Measurements from ENCODE around the gene MYO5C. TPM values are rescaled to one million over a fixed set of nuclear protein-coding genes. Genes with fewer than 3 reads are reported as not detected.

MYO5C gene
- total and polyA plus RNA-seq, 10 of the 15 experiments (the other 5 are each of a cell fraction or from before 2014, with no cell fraction given), result 0.29 to 1.3 (median 0.75) TPM

GRCh38 chr15:52185151-52185561, 110.4 kb downstream of the MYO5C start:
- ChIA-PET POLR2A (no interaction called here), RAD21 (ENCODE audit: unreplicated experiment) (interaction anchor here (1.4 to 2.7 kb wide), 6 partner anchors 24 to 43 kb away, joined by 3 to 43 read pairs (median 12); no protein-coding TSS in a partner anchor), CTCF (interaction anchor here (0.6 to 10.0 kb wide), 17 partner anchors 9 to 277 kb away, joined by 3 to 235 read pairs (median 6); no protein-coding TSS in a partner anchor), SMC1A (ENCODE audit: uncharacterized antibody, unreplicated experiment) (interaction anchor here (1.1 to 4.8 kb wide), 10 partner anchors 9 to 249 kb away, joined by 4 to 93 read pairs (median 11); no protein-coding TSS in a partner anchor)
- no TSS peak for BruUV-seq (replicated peaks)
- Histone ChIP-seq H3K79me2 (ENCODE audit: control insufficient read depth, insufficient read depth, low read length) (no peaks in the 10 kb centered on the region), H3K27me3 (replicated peaks in 1 of 2; ENCODE audit: control insufficient read depth in 2 of 2, insufficient read depth in 2 of 2, low read length in 1 of 2) (no peaks in the 10 kb centered on the region), H3K27ac (ENCODE audit: control insufficient read depth, insufficient read depth) (no peak overlapping the region), H3K4me2 (ENCODE audit: control insufficient read depth, insufficient read depth) (no peak overlapping the region), H3K4me1 (ENCODE audit: control insufficient read depth, insufficient read depth, low read length) (peaks cover 5% of the 10 kb centered on the region), H2AFZ (ENCODE audit: control insufficient read depth, low read depth, low read length) (no peak overlapping the region), H3K9ac (ENCODE audit: control insufficient read depth, insufficient read depth, low read length) (no peak overlapping the region), H4K20me1 (ENCODE audit: control insufficient read depth, insufficient read depth) (no peaks in the 10 kb centered on the region), H3K36me3 (ENCODE audit: control insufficient read depth in 2 of 2, insufficient read depth in 2 of 2, low read length in 1 of 2) (no peaks in the 10 kb centered on the region), H3K9me3 (replicated peaks; ENCODE audit: control insufficient read depth, insufficient read depth, low read length) (no peaks in the 10 kb centered on the region), H3K4me3 (no peak overlapping the region)
- intact Hi-C loops (cut with micrococcal nuclease; ENCODE audit: unreplicated experiment) (loop anchor here (10.0 kb wide), 1 partner anchor 550 kb away; no protein-coding TSS in a partner anchor), in situ Hi-C loops (cut with MboI) (no loop called here)
- DNase-seq (ENCODE audit: low read depth, low spot score), result no peak
- FAIRE-seq, result no peak
- ATAC-seq, result no peak
- WGBS (ENCODE audit: insufficient coverage, insufficient replicate concordance, low lambda C conversion rate, missing lambda C conversion rate), result 67% methylated on average over 7 of the region's 7 CpGs
- TF ChIP-seq POLR2AphosphoS2 (IDR thresholded peaks at IDR 0.05; ENCODE audit: low read depth, low read length), result no peak
- no peak for TF ChIP-seq SIN3A (IDR thresholded peaks at IDR 0.05; ENCODE audit: low read depth, low read length)
- TF ChIP-seq DPF2 (IDR thresholded peaks at IDR 0.05), result no peak
- no peak for TF ChIP-seq ATF7 (IDR thresholded peaks at IDR 0.05; ENCODE audit: low read depth)
- no peak for TF ChIP-seq CEBPZ (IDR thresholded peaks at IDR 0.05; ENCODE audit: low read depth, low read length)
- no peak for TF ChIP-seq REST (IDR thresholded peaks at IDR 0.05; ENCODE audit: low read depth, low read length)
- TF ChIP-seq ZBTB4 (CRISPR knock-in tag; IDR thresholded peaks at IDR 0.05), result no peak
- TF ChIP-seq SKIL (IDR thresholded peaks at IDR 0.05; ENCODE audit: low read depth, poor library complexity, severe bottlenecking), result no peak
- no peak for TF ChIP-seq ASH2L (IDR thresholded peaks at IDR 0.05; ENCODE audit: borderline replicate concordance, low read depth)
- no peak for TF ChIP-seq PAX5 (IDR thresholded peaks at IDR 0.05; ENCODE audit: borderline replicate concordance, low read depth, low read length)
- TF ChIP-seq HDGF (IDR thresholded peaks at IDR 0.05), result no peak
- TF ChIP-seq SMAD5 (IDR thresholded peaks at IDR 0.05; ENCODE audit: low read depth), result no peak

All from GM12878 (cell line).